NCI-H2081 treated with DMSO at 0.1 percent for 48 hours (cell line): Measurements from ENCODE around the gene BCLAF1.
A peak's percentile ranks its signal among the peaks of the same experiment; 100 is the strongest.
"Not testable (repeated sequence)": the region's sequence is repeated elsewhere in the genome, so short reads cannot be mapped to it uniquely, and the experiment has no call there.

Experiments
- DNase-seq: peaks from one replicate; lab custom pipeline; 2025; lab: John Stamatoyannopoulos, UW

The BCLAF1 gene

DNA sequence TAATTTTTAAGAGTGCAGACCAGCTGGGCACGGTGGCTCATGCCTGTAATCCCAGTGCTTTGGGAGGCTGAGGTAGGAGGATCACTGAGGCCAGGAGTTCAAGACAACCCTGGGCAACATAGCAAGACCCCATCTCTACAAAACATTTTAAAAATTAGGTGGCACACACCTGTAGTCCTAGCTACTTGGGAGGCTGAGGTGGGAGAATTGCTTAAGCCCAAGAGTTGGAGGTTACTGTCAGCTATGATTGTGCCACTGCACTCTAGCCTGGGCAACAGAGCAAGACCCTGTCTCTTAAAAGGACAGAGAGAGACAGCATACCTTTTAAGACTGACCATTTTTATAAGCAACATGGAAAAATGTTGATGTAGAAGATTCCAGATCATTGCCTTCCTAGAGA, 18.8 kb upstream of the BCLAF1 start:
- not testable (repeated sequence) for DNase-seq

DNA sequence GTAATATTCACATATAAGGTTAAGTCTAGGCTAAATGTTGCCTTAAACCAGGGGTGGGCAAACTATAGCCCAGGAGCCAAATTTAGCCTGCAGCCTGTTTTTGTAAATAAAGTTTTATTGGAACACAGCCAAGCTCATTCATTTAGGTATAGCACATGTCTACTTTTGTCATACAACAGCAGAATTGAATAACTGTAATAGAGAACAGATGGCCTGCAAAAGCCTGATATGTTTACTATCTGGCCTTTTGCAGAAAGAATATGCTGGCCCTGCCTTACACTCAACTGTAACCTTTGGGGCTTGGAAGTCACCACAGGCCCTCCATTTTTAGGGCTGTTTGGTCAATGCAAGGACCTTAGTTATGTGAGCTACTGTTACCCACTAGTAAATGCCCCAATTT, 17.7 kb upstream of the BCLAF1 start:
- DNase-seq, result no peak

DNA sequence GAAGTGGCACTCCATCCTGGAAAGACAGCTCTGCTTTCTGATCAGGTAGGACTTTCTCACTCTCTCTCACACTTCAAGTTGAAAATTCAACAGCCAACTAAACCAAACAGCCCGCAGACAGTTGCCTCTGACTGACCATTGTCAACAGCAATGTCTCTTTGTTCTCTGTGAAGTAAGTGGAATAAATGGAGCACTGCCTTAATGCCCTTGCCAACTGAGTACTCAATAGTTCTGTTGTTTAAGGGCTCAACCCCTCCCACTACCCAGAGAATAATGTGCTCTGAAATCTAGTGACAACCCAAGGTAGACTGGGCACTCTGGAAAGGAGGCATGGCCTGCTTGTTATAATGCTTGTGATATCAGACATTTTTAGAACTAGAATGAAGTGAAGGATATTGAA, 16.8 kb upstream of the BCLAF1 start:
- DNase-seq, result no peak

DNA sequence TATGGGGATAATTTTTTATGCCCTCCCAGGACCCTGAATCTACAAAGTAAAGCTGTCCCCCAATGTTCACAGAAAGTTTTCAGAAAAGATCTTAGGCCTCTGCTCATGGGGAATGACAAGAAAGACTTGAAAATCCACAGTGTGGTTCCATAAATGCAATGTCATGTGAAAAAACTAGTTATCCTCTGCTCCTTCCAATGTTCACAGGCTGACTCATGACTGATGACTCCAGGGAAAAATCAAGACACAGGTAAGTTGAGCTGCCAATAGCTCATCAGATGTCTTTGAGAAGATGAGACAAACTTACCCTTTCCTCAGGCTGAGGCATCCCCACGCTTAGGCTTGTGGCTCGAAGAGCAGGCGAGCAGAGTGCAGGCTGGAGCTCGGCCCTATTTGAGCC, 14.8 kb upstream of the BCLAF1 start:
- DNase-seq, result no peak

DNA sequence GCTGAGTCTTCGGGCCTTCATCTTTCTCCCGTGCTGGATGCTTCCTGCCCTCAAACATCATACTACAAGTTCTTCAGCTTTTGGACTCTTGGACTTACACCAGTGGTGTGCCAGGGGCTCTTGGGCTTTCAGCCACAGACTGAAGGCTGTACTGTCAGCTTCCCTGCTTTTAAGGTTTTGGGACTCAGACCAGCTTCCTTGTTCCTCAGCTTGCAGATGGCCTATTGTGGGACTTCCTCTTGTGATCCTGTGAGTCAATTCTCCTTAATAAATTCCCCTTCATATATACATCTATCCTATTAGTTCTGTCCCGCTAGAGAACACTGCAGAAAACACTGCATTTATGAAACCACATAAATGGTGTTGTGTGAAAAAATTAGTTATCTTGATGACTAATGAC, 13.9 kb upstream of the BCLAF1 start:
- no peak for DNase-seq

DNA sequence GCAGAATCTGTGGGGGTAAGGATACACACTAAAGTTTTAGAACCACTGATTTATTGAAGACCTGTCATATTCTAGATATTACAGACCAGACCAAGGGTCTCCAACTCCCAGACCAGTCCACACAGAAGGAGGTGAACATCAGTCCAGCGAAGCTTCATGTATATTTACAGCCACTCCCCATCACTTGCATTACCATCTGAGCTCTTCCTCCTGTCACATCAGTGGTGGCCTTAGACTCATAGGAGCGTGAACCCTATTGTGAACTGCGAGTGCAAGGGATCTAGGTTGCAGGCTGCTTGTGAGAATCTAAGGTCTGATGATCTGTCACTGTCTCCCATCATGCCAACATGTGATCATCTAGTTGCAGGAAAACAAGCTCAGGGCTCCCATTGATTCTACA, 5.0 kb upstream of the BCLAF1 start:
- no peak for DNase-seq

DNA sequence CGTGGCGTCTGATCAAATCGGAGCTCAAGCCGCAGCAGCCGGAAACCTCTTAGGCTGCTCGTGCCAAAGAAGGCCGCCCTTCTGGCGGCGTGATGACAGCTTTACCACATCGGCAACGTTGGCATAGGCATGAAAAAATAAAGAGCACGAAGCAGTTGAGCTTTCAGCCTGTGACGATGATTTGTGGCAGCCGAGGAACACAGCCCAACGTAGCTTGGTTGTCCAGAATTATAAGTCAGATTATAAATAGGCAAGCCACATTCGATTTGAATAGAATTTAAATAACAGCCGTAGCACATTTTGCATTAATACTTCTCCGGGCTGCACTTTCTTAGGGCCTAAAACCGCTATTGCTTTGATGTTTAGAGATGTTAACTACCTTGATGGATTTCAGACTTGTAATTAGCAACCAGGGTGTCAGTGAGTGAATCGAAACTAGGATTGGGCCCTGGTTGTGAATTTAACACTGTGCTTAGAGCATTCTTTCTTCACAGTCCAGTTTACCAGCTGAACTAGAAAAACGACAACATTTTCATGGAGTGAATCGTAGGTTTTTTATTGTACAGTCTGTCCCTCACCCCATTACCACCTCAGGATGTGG, 864 bp upstream of the BCLAF1 start:
- DNase-seq, result peak; percentile 38

DNA sequence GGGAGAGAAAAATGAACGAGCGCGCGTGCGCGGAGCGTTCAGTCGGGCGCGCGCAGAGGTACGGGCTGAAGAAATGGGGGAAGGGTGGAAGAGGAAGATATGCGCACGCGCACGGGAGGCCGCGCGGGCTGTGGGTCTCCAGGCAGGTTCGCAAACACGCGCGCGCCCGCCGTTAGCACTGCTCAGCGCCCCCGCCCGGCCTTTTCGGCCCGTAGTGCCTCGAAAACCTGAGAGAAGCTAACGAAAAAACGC, 393 bp downstream of the BCLAF1 start:
- peak; percentile 45 for DNase-seq

DNA sequence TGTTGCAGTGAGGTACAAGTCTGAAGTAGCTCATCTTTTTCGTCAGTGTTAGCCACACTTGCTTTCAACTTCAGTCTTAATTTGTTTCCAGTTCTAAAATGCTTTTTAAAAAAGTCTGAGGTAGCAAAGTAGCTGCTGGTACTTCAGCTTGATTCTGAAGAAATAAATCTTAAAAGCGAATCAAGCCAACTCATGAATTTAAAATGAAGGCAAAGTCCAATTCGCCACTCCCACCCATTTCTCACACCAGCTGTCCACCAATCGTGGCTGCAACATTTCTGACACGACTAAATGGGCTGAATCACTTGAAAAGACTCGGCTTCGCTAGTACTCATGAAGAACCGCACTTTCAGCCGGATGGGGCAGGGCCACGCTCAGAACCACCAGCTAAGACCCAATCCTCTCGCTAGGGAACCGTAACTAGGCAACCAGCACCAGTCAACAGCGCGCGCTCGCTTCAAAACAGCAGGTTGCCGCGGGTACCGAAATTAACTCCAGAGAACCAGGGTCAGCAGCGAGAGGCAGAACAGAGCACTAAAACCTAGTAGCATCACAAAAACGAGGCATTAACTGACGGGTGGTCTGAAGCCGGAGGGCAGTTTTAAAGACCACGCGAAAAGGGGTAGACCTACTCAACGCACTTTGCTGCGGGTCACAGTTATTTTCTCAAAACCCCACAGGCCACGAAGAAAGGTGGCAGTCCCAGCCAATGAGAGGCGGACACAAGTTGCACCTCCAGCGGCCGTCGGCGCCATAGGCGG, 900 bp downstream of the BCLAF1 start:
- peak; percentile 3 for DNase-seq

DNA sequence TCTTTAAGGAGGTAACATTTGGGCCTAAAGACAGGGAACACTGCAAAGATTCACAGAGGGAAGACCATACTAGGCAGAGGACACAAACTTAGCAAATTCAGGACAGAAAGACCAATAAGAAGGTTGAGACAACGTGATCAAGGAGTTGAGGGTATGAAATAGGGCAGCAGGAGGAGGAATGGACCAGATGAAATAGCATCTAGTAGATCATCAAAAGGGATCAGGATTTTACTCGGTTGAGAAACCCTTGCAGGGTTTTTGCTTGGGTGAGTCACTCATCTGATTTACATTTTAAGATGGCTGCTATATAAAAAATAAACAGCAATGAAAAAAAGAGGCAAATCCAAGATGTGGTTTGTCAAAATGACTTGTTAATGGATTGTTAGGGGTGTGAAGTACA, 4.7 kb downstream of the BCLAF1 start:
- no peak for DNase-seq

DNA sequence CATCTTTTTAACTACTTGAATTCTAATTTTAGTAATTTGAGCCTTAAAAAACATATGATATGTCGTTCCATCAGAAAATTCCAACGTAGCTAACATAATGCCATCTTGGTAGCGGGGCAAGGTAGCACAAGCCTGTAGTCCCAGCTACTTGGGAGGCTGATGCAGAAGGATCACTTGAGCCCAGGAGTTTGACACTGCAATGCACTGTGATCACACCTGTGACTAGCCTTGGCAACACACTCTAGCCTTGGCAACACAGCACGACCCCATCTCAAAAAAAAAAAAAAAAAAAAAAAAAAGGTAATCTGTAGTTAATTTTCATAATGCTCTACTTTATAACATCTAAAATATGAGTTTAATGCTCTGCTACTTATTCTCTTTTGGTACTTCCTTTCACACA, 6.7 kb downstream of the BCLAF1 start:
- no peak for DNase-seq

DNA sequence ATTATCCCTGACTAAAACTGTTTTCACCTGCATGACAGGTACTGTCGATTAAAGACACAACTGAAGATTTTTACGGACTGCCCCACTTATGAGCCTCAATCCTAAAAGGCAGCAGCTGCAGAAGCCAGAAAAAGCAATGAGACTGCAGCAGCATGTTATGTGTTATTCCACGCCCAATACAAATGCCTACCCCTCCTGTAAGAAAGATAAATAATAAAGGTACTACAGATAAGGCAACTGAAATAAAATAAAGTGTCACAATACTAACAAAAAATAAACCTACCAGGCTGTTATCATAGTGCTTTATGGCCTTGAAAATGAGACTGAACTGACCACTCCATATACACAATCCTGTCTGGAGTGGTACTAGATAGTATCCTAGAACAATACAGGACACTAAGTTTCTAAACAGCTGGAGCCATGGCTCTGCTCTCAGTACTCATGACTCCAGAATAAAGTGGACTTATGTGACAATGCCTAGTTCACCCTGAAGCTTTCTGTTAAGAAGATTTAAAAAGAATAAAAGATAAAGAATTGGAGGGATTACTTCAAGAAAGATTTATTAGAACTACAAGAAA, 9.5 kb downstream of the BCLAF1 start:
- DNase-seq, result no peak

DNA sequence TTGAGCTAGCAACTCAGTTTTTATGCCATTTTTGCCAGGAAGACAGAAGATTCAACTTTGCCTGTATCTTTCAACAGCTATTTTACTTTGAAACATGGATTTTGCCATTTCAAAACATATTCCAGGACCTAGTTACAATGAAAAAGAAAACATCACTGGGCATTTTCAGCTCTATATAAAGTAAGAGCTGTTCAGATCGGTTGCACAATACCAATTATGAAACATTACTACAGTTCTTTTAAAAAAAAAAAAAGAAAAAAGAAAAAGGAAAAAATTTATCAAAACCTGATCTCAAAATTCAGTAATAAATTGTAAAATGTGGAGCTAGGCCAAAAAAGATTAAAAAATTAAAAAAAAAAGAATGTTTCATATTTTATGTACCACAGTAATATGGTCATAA, 15.6 kb downstream of the BCLAF1 start:
- no peak for DNase-seq

DNA sequence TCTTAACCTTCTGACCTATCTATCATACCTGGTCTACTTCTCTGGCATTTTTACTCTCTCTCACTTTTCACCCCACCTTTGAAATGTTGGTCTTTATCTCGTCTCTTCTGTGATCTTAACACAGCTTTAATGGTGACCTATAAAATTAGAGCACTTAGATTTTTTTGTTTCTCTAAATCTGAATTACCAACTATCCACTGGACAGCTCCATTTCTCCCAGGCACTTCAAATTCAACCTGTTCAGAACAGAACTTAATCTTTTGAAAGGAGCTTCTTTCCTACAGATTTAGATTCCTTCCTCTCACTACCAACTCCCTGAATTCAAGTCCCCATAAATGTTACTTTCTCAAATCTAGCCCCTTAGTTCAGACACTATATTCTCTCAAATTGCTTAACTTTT, 24.5 kb downstream of the BCLAF1 start:
- no peak for DNase-seq

DNA sequence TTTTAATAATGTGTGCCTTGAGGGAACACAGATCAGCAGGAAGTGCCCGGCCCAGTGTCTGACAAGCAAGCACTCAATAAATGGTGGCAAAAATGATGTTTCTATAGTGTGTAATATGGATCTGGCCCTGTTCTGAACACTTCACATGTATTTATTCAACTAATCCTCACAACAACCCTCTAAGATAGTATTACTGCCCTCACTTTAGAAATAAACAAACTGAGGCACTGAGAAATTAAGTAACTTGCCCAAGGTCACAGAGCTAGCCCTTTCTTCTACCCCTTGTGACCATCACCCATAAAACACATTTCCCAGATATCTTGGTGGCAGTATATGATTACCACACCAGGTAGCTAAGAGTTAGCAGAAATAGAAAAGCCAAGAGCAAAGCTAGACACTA, 26.7 kb downstream of the BCLAF1 start:
- DNase-seq, result no peak

DNA sequence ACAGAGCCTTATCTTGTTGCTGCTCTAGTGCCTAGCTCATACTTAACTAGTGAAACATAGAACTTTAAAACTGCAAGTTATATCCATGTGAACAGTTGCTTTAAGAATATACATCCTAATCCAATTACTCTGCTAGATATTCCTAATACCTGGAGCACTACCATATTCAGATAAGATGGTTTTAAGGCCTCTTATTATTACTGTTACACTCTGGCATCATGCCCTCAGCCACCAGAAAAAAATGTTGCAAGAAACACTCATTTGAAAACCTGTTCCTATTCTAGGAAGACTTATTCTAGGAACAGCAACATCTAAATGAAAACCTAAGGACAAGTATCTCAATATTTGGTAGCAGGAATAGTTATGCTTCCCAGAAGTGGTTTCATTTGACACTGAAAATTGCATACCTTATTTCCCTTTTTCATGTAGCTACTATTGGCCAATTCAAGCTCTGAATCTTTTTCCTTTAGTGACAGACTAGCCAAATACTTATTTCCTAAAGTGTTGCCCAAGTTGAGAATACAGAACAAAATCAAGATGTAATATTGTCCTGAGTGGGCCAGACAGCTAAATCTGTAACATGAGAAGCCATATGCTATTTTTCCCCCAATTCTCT, 34.7 kb downstream of the BCLAF1 start:
- DNase-seq, result no peak

DNA sequence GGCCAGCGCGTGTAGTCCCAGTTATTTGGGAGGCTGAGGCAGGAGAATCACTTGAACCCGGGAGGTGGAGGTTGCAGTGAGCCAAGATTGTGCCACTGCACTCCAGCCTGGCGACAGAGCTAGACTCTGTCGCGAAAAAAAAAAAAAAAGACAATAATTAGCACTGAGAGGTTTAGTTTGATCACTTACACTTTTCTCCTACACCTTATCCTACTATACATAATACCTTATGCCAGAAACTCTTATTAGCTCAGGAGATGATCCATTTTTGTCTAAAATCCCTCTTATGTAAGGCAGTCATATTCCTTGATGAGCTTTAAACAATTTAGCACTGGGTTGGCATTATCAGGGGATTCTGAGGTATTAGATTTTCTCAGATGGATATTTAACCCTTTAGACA, 35.9 kb downstream of the BCLAF1 start:
- DNase-seq, result no peak

DNA sequence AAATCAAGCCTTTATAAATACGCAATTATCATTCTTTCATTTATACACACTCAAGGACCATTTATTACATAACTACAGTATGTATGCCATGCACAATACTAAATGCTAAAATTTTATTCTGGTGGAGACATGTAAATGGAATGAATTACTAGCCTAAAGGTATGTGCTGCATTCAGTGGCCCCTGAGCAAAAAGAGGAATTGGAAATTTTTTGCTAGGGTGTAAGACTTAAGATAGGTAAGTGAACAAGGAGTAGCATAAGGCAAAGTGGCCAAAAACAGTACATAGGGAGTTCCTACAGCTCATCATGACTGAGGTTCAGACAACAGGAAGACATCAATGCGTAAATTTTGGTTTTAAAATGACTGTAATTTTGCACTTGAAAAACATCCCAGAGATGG, 37.2 kb downstream of the BCLAF1 start:
- no peak for DNase-seq

DNA sequence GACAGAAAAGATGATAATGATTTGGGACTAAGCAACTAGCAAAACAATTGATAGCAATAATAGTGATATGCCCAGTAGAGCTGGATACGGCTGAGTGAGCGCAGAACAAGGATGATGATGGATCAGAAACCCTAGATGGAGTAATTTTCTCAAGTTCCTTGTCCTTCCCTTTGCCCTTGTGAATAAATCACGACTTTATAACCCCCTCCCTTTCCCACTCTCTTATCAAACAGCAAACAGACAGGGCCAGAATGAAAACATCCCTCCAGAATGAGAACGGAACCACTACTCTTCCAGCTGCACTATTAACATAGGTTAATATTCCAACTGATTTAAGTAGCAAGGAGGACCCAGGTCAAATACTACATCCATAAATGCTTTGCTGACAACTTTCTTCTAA, 38.3 kb downstream of the BCLAF1 start:
- no peak for DNase-seq

DNA sequence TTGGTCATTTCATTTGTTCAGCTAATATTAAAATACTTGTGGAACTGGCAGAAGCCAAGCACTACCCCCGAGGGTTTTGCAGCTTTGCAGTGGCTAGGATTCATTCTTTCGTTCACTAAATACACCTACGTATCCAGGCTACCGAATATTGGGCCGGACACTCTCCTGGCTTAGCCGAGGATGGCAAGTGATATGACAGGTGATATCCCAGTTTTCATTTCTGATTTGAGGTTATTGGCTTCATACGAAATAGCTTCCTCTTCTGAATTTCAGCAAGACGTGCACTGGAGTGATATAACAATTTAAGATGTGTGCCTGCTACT, 39.0 kb downstream of the BCLAF1 start:
- DNase-seq, result no peak

DNA sequence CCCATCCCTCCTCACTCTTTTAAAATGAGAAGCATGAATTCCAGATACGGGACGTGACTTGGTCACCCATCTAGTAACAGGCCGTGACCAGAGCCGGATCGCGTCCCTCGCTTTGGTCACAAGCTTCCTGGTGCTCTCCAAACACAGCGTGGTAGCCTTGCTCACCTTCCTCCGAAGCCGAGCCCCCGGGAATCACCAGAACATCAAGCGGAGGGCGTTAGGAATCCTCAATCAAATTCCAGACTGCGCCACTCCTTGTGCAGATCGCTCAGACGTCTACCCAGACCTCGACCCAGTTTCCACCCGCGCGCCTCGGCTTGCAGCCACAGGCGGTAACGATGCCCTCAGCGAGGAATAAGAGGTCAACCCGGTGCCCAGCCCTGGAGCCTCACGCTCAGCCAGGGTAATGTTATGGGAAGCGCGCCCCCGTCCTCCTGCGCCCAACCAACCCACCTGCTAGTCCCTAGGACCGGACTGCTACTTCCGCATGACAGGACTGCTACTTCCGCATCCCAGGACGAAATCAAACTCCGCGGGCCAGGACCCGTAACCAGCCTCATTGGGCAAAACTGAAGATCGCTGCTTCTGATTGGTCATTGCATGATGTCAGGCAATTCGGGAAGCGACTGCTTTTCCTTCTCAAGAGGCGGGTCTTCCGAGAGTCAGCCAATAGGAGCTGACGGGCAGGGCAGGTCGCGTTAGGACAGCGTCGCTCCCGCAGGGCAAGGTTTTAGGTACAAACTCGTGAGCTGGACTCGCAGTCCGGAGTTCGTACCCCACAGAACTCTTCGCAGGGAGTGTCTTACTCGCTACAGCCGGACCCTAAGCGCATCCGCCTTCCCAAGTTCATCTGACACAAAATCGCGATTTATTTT, 39.6 kb downstream of the BCLAF1 start, which contains the start of gene MTFR2:
TSS of gene MTFR2 (minus strand) at position 501 of the 875 bp plus-strand sequence. CDS start 1,212 bp downstream, outside the sequence.
- peak; percentile 89 for DNase-seq

DNA sequence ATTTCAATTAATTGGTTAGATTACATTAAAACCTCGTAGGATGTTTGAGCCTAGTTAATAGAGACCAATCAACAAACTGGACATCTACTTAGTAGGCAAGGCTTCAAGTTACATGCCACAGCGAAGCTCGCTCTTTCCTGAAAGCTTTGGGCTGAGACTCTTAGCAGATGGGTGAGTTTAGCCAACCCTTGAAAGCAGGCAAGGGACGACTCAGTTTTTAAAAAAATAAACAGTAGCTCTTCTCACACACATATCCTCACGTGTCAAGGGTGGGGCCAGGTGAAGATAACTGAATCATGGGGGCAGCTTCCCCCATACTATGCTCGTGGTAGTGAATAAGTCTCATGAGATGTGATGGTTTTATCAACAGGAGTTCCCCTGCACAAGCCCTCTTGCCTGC, 40.3 kb downstream of the BCLAF1 start:
- DNase-seq, result no peak
